DND-41 (cell line): Measurements from ENCODE around the gene TMEM163.

ENCODE experiments used
- ATAC-seq: fragments of 200-7000 bp; cut with Tn5 transposase; 3 replicates; pipeline ENCODE4 v1.9.1; 2021; ENCODE audit warnings: low read depth; ENCODE audit not compliant: insufficient read depth
- DNase-seq: peaks from one replicate; pipeline ENCODE4 v3.0.0-alpha.2; 2020
- H2AFZ ChIP-seq: 2 replicates; pipeline ENCODE4 v1.6.0; 2012; ENCODE audit warnings: low read depth, low read length
- H3K27ac ChIP-seq: 2 replicates; pipeline ENCODE4 v1.5.1; 2012; ENCODE audit warnings: low read length, inconsistent platforms
- H3K27me3 ChIP-seq: fragments of 200-600 bp; sonication (generic); 2 replicates; pipeline ENCODE4 v1.6.0; 2012; ENCODE audit warnings: low read length, mild to moderate bottlenecking, inconsistent platforms; ENCODE audit not compliant: insufficient read depth, poor library complexity
- H3K36me3 ChIP-seq: 2 replicates; pipeline ENCODE4 v1.5.1; 2012; ENCODE audit warnings: low read length, inconsistent platforms; ENCODE audit not compliant: insufficient read depth
- H3K4me1 ChIP-seq: 2 replicates; pipeline ENCODE4 v1.5.1; 2012; ENCODE audit warnings: mild to moderate bottlenecking, low read length; ENCODE audit not compliant: insufficient read depth
- H3K4me2 ChIP-seq: 2 replicates; pipeline ENCODE4 v1.6.0; 2012; ENCODE audit warnings: mild to moderate bottlenecking, moderate library complexity, low read length, inconsistent platforms; ENCODE audit not compliant: insufficient read depth
- H3K4me3 ChIP-seq, 2 experiments: fragments of 200-600 bp in 1 of 2; shearing (Covaris generic) in 1 of 2; 2 replicates each; pipeline ENCODE4 v1.5.1; 2012 to 2016; ENCODE audit warnings: inconsistent platforms in 2 of 2, low read length in 2 of 2, mild to moderate bottlenecking in 2 of 2, low read depth in 1 of 2, moderate library complexity in 1 of 2
- H3K79me2 ChIP-seq: 2 replicates; pipeline ENCODE4 v1.6.0; 2012; ENCODE audit warnings: low read length, inconsistent platforms; ENCODE audit not compliant: insufficient read depth
- H3K9ac ChIP-seq: 2 replicates; pipeline ENCODE4 v1.6.0; 2012; ENCODE audit warnings: low read depth, mild to moderate bottlenecking, inconsistent platforms, low read length, moderate library complexity
- H3K9me3 ChIP-seq: 2 replicates; pipeline ENCODE4 v1.5.1; 2012; ENCODE audit warnings: low read length, moderate library complexity, mild to moderate bottlenecking, inconsistent platforms; ENCODE audit not compliant: insufficient read depth, severe bottlenecking
- H4K20me1 ChIP-seq: 2 replicates; pipeline ENCODE4 v1.6.0; 2012; ENCODE audit warnings: low read length; ENCODE audit not compliant: insufficient read depth
- CTCF ChIP-seq: IDR thresholded peaks from 2 replicates; pipeline ENCODE4 v1.5.1; 2012; ENCODE audit warnings: borderline replicate concordance, low read length, moderate library complexity, mild to moderate bottlenecking; ENCODE audit not compliant: poor library complexity, severe bottlenecking; ENCODE audit errors: extremely low read depth
- EZH2 ChIP-seq: IDR thresholded peaks from 3 replicates; pipeline ENCODE4 v1.6.1; 2012; ENCODE audit warnings: borderline replicate concordance, low read depth, mild to moderate bottlenecking, moderate library complexity, low read length, inconsistent platforms; ENCODE audit not compliant: severe bottlenecking

TMEM163 gene

GRCh38 chr2:134588556-134588955, 130.2 kb downstream of the TMEM163 start:
- H3K27ac ChIP-seq, result no peak overlapping the region
- ATAC-seq, result no peak

GRCh38 chr2:134586326-134586965, 132.4 kb downstream of the TMEM163 start:
- H3K27ac ChIP-seq, result peak overlapping the region; percentile 60; the same call in 1 of the 2 replicates

More at GRCh38 chr2:134588556-134588955, 130.2 kb downstream of the TMEM163 start:
- no peaks in the 10 kb centered on the region for H4K20me1 ChIP-seq
- no peaks in the 10 kb centered on the region for H3K79me2 ChIP-seq
- H3K4me2 ChIP-seq, result no peak overlapping the region
- H3K4me3 ChIP-seq, result no peak overlapping the region
- H3K9ac ChIP-seq, result no peak overlapping the region
- H3K9me3 ChIP-seq, result peaks cover 7% of the 10 kb centered on the region
- DNase-seq, result no peak
- no peaks in the 10 kb centered on the region for H3K27me3 ChIP-seq
- TF ChIP-seq CTCF, result no peak
- TF ChIP-seq EZH2, result no peak
- peaks cover 10% of the 10 kb centered on the region for H3K4me1 ChIP-seq
- H3K36me3 ChIP-seq, result no peaks in the 10 kb centered on the region
- H2AFZ ChIP-seq, result no peak overlapping the region

GRCh38 chr2:134583997-134584520, 134.7 kb downstream of the TMEM163 start:
- Histone ChIP-seq H3K27ac (no peak overlapping the region), H4K20me1 (no peaks in the 10 kb centered on the region), H2AFZ (no peak overlapping the region), H3K9me3 (no peaks in the 10 kb centered on the region), H3K27me3 (no peaks in the 10 kb centered on the region), H3K36me3 (no peaks in the 10 kb centered on the region), H3K4me3 (no peak overlapping the region), H3K79me2 (no peaks in the 10 kb centered on the region), H3K9ac (no peak overlapping the region), H3K4me1 (peaks cover 16% of the 10 kb centered on the region), H3K4me2 (no peak overlapping the region)
- TF ChIP-seq CTCF (no peak), EZH2 (no peak)
- 0 out of 3 replicates have a peak, but pooled peaks have one; percentile 34 for ATAC-seq
- DNase-seq, result no peak

More at GRCh38 chr2:134586326-134586965, 132.4 kb downstream of the TMEM163 start:
- no peaks in the 10 kb centered on the region for H4K20me1 ChIP-seq
- H2AFZ ChIP-seq, result no peak overlapping the region
- H3K4me1 ChIP-seq, result peaks cover 16% of the 10 kb centered on the region
- H3K4me3 ChIP-seq, result no peak overlapping the region
- H3K79me2 ChIP-seq, result no peaks in the 10 kb centered on the region
- no peak overlapping the region for H3K9ac ChIP-seq
- H3K27me3 ChIP-seq, result no peaks in the 10 kb centered on the region
- no peaks in the 10 kb centered on the region for H3K36me3 ChIP-seq
- no peak for TF ChIP-seq EZH2
- TF ChIP-seq CTCF, result no peak
- ATAC-seq (peak; percentile 66), DNase-seq (peak; percentile 49)
- peaks cover 7% of the 10 kb centered on the region for H3K9me3 ChIP-seq
- H3K4me2 ChIP-seq, result no peak overlapping the region
